ENCODE results near the gene FGF4. TPM values are rescaled to one million over a fixed set of nuclear protein-coding genes. Genes with fewer than 3 reads are reported as not detected.

Gene FGF4
- total RNA-seq, 1 experiment from 2014 or later: not detected

GRCh38 chr11:69734841-69735240 lies 40.3 kb downstream of the FGF4 start:
- no peaks in the 10 kb centered on the region for H3K27me3 ChIP-seq (replicated peaks; ENCODE audit: control insufficient read depth, insufficient read depth, low read length)
- intact Hi-C loops (cut with micrococcal nuclease; ENCODE audit: unreplicated experiment): no loop called here
- no peak for DNase-seq
- peaks cover 7% of the 10 kb centered on the region for H3K27me3 Mint-ChIP-seq (ENCODE audit: insufficient read depth, unreplicated experiment)
- no peak overlapping the region for H3K4me3 ChIP-seq (ENCODE audit: low read depth, low read length)
- H3K36me3 ChIP-seq (ENCODE audit: control insufficient read depth, insufficient read depth, low read length): no peaks in the 10 kb centered on the region
- TF ChIP-seq CTCF (IDR thresholded peaks at IDR 0.05; ENCODE audit: insufficient read depth in 1 of 2, low read depth in 1 of 2, low read length in 1 of 2, severe bottlenecking in 1 of 2, unreplicated experiment in 1 of 2): no peak
- no peak overlapping the region for H3K4me3 Mint-ChIP-seq (ENCODE audit: unreplicated experiment)
- no peaks in the 10 kb centered on the region for H3K4me1 Mint-ChIP-seq (ENCODE audit: low read depth, unreplicated experiment)
- no TSS peak for BruUV-seq (replicated peaks)
- H3K9me3 Mint-ChIP-seq (ENCODE audit: unreplicated experiment): peaks cover 22% of the 10 kb centered on the region
- H3K27ac Mint-ChIP-seq (ENCODE audit: unreplicated experiment): no peak overlapping the region
- H3K9me3 ChIP-seq: peaks cover 13% of the 10 kb centered on the region
- no peaks in the 10 kb centered on the region for H3K36me3 Mint-ChIP-seq (ENCODE audit: insufficient read depth, unreplicated experiment)
- no peaks in the 10 kb centered on the region for H3K4me1 ChIP-seq
- POLR2A ChIA-PET: no interaction called here
- CTCF ChIA-PET: no interaction called here

GRCh38 chr11:69734367-69734766 lies 40.8 kb downstream of the FGF4 start:
- Histone ChIP-seq H3K4me3 (ENCODE audit: low read depth, low read length) (no peak overlapping the region), H3K4me1 (no peaks in the 10 kb centered on the region), H3K27me3 (replicated peaks; ENCODE audit: control insufficient read depth, insufficient read depth, low read length) (no peaks in the 10 kb centered on the region), H3K9me3 (peaks cover 13% of the 10 kb centered on the region), H3K36me3 (ENCODE audit: control insufficient read depth, insufficient read depth, low read length) (no peaks in the 10 kb centered on the region)
- no peaks in the 10 kb centered on the region for H3K4me1 Mint-ChIP-seq (ENCODE audit: low read depth, unreplicated experiment)
- peaks cover 7% of the 10 kb centered on the region for H3K27me3 Mint-ChIP-seq (ENCODE audit: insufficient read depth, unreplicated experiment)
- H3K27ac Mint-ChIP-seq (ENCODE audit: unreplicated experiment): no peak overlapping the region
- TF ChIP-seq CTCF (IDR thresholded peaks at IDR 0.05; ENCODE audit: insufficient read depth in 1 of 2, low read depth in 1 of 2, low read length in 1 of 2, severe bottlenecking in 1 of 2, unreplicated experiment in 1 of 2): no peak
- DNase-seq: no peak
- no peak overlapping the region for H3K4me3 Mint-ChIP-seq (ENCODE audit: unreplicated experiment)
- POLR2A ChIA-PET: no interaction called here
- CTCF ChIA-PET: no interaction called here
- BruUV-seq (replicated peaks): no TSS peak
- intact Hi-C loops (cut with micrococcal nuclease; ENCODE audit: unreplicated experiment): no loop called here
- H3K36me3 Mint-ChIP-seq (ENCODE audit: insufficient read depth, unreplicated experiment): no peaks in the 10 kb centered on the region
- peaks cover 22% of the 10 kb centered on the region for H3K9me3 Mint-ChIP-seq (ENCODE audit: unreplicated experiment)

- CTCF ChIA-PET: no interaction called here
- Mint-ChIP-seq H3K9me3 (ENCODE audit: unreplicated experiment) (peaks cover 22% of the 10 kb centered on the region), H3K4me1 (ENCODE audit: low read depth, unreplicated experiment) (no peaks in the 10 kb centered on the region), H3K27ac (ENCODE audit: unreplicated experiment) (no peak overlapping the region), H3K27me3 (ENCODE audit: insufficient read depth, unreplicated experiment) (peaks cover 7% of the 10 kb centered on the region), H3K4me3 (ENCODE audit: unreplicated experiment) (no peak overlapping the region), H3K36me3 (ENCODE audit: insufficient read depth, unreplicated experiment) (no peaks in the 10 kb centered on the region)
- H3K9me3 ChIP-seq: peaks cover 13% of the 10 kb centered on the region
- POLR2A ChIA-PET: no interaction called here
- no peak for DNase-seq
- no peaks in the 10 kb centered on the region for H3K4me1 ChIP-seq
- no TSS peak for BruUV-seq (replicated peaks)
- no peaks in the 10 kb centered on the region for H3K36me3 ChIP-seq (ENCODE audit: control insufficient read depth, insufficient read depth, low read length)
- H3K4me3 ChIP-seq (ENCODE audit: low read depth, low read length): no peak overlapping the region
- TF ChIP-seq CTCF (IDR thresholded peaks at IDR 0.05; ENCODE audit: insufficient read depth in 1 of 2, low read depth in 1 of 2, low read length in 1 of 2, severe bottlenecking in 1 of 2, unreplicated experiment in 1 of 2): no peak
- intact Hi-C loops (cut with micrococcal nuclease; ENCODE audit: unreplicated experiment): no loop called here
- no peaks in the 10 kb centered on the region for H3K27me3 ChIP-seq (replicated peaks; ENCODE audit: control insufficient read depth, insufficient read depth, low read length)
Measured at GRCh38 chr11:69732910-69733309, 42.2 kb downstream of the FGF4 start.
